HuH-7 (cell line): ENCODE measurements around the gene C19orf53.

ENCODE experiments used
- DNase-seq: peaks from one replicate; pipeline ENCODE4 v3.0.0; 2011; ENCODE audit warnings: low spot score

C19orf53 gene

DNA sequence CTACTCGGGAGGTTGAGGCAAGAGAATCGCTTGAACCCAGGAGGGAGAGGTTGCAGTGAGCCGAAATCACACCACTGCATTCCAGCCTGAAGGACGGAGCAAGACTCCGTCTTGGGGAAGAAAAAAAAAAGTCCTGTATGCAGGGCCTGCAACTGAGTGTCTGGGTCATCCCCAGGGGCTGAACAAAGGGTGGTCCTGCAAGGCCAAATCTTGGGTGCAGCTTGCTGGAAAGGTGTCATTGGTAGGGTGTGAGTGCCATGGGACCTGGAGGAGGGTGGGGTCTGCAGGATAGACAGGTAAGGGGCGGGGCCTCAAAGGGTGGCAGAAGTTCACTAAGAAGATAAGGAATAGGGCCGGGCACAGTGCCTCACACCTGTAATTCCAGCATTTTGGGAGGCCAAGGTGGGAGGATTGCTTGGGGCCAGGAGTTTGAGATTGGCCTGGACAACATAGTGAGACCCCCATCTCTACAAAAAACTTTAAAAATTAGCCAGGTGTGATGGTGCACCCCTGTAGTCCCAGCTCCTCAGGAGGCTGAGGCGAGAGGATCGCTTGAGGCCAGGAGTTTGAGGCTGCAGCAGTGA lies 52.5 kb downstream of the C19orf53 start:
- no peak for DNase-seq

DNA sequence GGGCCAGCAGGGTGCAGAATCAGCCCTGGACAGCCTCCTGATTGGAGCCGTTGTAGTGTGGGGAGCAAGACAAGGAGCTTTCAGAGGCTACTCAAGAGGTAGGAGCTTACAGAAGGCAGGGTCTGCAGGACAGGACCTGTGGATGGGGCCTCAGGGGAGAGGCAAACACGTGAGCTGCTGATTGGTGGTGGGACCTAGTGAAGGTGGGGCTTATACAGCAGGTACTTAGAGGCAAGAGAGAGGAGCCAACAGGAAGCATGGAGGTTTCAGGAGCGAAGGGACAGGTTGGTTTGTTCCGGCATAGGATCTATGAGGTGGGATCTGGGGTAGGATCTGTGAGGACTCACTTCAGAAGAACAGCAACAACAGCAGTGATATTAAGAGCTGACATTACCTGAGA lies 53.4 kb downstream of the C19orf53 start:
- no peak for DNase-seq
